KBM-7 (cell line): ENCODE measurements around the gene LUZP2.

ENCODE experiments used
- DNase-seq: peaks from one replicate; pipeline ENCODE4 v3.0.0-alpha.2; 2015
- in situ Hi-C: fragments of 300-500 bp; cut with MboI; formaldehyde crosslinking; loops from 2 replicates; pipeline ENCODE4 v1.14.3; 2020; ENCODE audit warnings: low sequenced_read_pairs, low pct_unique_long_range_greater_than_20kb, mixed read lengths

The LUZP2 gene

GRCh38 chr11:24556693-24557092 lies 59.8 kb downstream of the LUZP2 start:
- in situ Hi-C loops, result no loop called here
- DNase-seq, result no peak

GRCh38 chr11:24559315-24559714 lies 62.5 kb downstream of the LUZP2 start:
- in situ Hi-C loops, result no loop called here
- no peak for DNase-seq

- DNase-seq, result no peak
- in situ Hi-C loops, result no loop called here
Measured at GRCh38 chr11:24560324-24560723, 63.5 kb downstream of the LUZP2 start.

- DNase-seq, result no peak
- in situ Hi-C loops, result no loop called here
Measured at GRCh38 chr11:24567380-24567779, 70.5 kb downstream of the LUZP2 start.

- in situ Hi-C loops, result no loop called here
- no peak for DNase-seq
Measured at GRCh38 chr11:24572376-24572775, 75.5 kb downstream of the LUZP2 start.

GRCh38 chr11:24574461-24574860 lies 77.6 kb downstream of the LUZP2 start:
- DNase-seq, result no peak
- in situ Hi-C loops, result no loop called here

- DNase-seq, result no peak
- in situ Hi-C loops, result no loop called here
Measured at GRCh38 chr11:24575392-24575791, 78.5 kb downstream of the LUZP2 start.

GRCh38 chr11:24585192-24585591 lies 88.3 kb downstream of the LUZP2 start:
- DNase-seq, result no peak

GRCh38 chr11:24587635-24588034 lies 90.8 kb downstream of the LUZP2 start:
- in situ Hi-C loops, result no loop called here
- no peak for DNase-seq

More at GRCh38 chr11:24585192-24585591, 88.3 kb downstream of the LUZP2 start:
- in situ Hi-C loops, result no loop called here

- no peak for DNase-seq
- in situ Hi-C loops, result no loop called here
Measured at GRCh38 chr11:24588081-24588480, 91.2 kb downstream of the LUZP2 start.

- no peak for DNase-seq
- in situ Hi-C loops, result no loop called here
Measured at GRCh38 chr11:24589064-24589463, 92.2 kb downstream of the LUZP2 start.

GRCh38 chr11:24591283-24591682 lies 94.4 kb downstream of the LUZP2 start:
- DNase-seq, result no peak
- in situ Hi-C loops, result no loop called here

- no peak for DNase-seq
- in situ Hi-C loops, result no loop called here
Measured at GRCh38 chr11:24592360-24592759, 95.5 kb downstream of the LUZP2 start.

- in situ Hi-C loops, result no loop called here
- no peak for DNase-seq
Measured at GRCh38 chr11:24593332-24593731, 96.5 kb downstream of the LUZP2 start.

- no peak for DNase-seq
- in situ Hi-C loops, result no loop called here
Measured at GRCh38 chr11:24594401-24594800, 97.5 kb downstream of the LUZP2 start.

GRCh38 chr11:24598641-24599040 lies 101.8 kb downstream of the LUZP2 start:
- DNase-seq, result no peak
- in situ Hi-C loops, result no loop called here

- DNase-seq, result no peak
- in situ Hi-C loops, result no loop called here
Measured at GRCh38 chr11:24609192-24610119, 112.6 kb downstream of the LUZP2 start.

- in situ Hi-C loops, result no loop called here
- DNase-seq, result no peak
Measured at GRCh38 chr11:24615451-24616160, 118.8 kb downstream of the LUZP2 start.

- in situ Hi-C loops, result no loop called here
- DNase-seq, result no peak
Measured at GRCh38 chr11:24617856-24618255, 121.0 kb downstream of the LUZP2 start.

- in situ Hi-C loops, result no loop called here
- no peak for DNase-seq
Measured at GRCh38 chr11:24619900-24620299, 123.0 kb downstream of the LUZP2 start.
